A549 treated with AZD9567 at 1 μM for 4 hours (cell line): ENCODE measurements around the gene LMO1. TPM values are rescaled to one million over a fixed set of nuclear protein-coding genes. Genes with fewer than 3 reads are reported as not detected.

Experiments used
- total RNA-seq: library from RNA; stranded (reverse); fragments of 200-300 nt; extraction: Qiagen RNA extraction; gene quantifications from 5 replicates; pipeline ENCODE4 v1.2.3, GENCODE V29; 2022; ENCODE audit not compliant: insufficient read depth

Gene LMO1
- 1.7 to 3.5 TPM (median 2.0 TPM) in 5 replicates for total RNA-seq

DNA sequence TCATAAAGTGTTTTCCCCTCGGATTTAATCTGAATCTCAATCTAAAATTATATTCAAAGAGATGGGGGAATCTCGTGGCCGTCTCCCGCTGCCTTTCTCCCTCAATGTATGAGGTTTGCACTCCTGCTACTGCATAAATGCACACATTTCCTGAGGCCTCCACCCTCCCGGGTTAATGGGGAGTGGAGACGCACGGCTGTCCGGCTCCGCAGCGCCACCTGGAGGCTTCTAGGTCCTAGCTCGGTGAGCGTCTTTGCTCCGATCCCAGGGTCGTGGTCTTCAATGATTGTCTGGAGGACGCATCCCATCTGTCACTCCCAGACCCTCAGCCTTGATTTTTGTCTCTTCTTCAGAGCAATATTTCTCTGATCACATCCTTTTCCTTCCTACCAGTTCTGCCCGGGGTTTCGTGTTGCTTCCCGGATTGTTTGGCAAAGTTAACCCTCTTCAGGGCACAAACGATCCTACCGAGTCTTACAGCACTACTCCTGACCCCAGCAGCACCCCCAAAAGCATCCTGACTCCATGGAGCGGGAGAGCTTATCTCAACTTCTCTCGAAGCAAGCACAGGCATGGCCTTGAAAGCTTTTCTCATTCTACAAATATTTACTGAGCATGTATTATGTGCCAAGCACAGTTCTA, at the start of gene LMO1:
Gene LMO1 (minus strand): TSS at position 110 of the 642 bp plus-strand sequence. CDS start 516 bp downstream, outside the sequence.

Other genes starting within 250 kb of the LMO1 start
- 5.8 to 8.8 TPM (median 7.6 TPM) in 5 replicates for gene TUB, start 182.7 kb downstream of the LMO1 start, total RNA-seq
- gene RIC3, start 94.9 kb downstream of the LMO1 start, total RNA-seq, result 2.3 to 2.7 TPM (median 2.7 TPM) in 5 replicates